ENCODE results near the gene SCRT2. TPM values are rescaled to one million over a fixed set of nuclear protein-coding genes. Genes with fewer than 3 reads are reported as not detected.

Gene SCRT2
- total RNA-seq, 1 donor from 2014 or later = not detected

DNA sequence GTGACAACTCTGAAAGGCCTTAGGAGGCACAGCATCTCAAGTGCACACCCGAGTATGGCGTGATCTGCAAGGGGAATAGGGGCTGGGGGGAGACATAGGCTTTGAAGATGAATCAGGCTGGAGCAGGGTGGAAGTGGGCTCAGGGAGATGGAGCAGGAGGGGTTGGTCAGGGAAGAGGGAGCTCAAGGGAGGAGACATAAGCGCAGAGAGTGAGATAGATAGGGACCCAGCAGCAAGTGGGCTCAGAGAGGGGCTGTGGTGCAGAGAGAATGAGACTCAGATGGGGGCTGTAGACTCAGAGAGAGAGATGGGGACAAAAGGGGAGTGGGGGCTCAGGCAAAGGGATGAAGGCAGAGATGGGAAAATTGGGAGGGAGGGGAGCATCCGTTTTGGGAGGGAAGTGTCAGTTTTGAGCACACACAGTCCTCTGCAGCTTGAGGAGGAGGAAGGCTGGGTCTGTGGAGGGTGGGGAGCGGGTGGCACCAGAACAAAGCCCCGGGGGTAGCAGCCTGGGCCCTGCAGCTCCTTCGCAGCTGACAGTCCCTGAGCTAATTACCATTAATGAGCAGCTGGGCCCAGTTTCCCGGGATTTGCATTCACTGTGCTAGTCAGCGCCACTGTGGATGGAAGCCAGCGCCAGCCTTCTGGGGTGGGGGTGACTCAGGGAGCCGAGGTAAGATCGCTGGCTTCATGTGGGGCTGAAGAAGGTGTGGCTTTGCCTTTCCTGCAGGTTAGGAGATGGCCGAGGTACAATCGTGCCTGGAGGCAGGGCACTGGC lies 41.3 kb downstream of the SCRT2 start:
- Histone ChIP-seq H3K9me3 (ENCODE audit: insufficient read depth, low read depth, low read length) (no peaks in the 10 kb centered on the region), H3K4me3 (ENCODE audit: insufficient read depth, low read depth, low read length) (no peak overlapping the region), H3K36me3 (ENCODE audit: insufficient read depth, low read length) (no peaks in the 10 kb centered on the region), H3K4me1 (ENCODE audit: insufficient read depth, low read length) (no peaks in the 10 kb centered on the region), H2AFZ (ENCODE audit: low read depth, low read length) (no peak overlapping the region), H4K20me1 (ENCODE audit: insufficient read depth, low read length) (no peaks in the 10 kb centered on the region), H3K27me3 (ENCODE audit: insufficient read depth, low read length) (peaks cover 4% of the 10 kb centered on the region), H3K27ac (ENCODE audit: low read depth, low read length) (no peak overlapping the region), H3K4me2 (ENCODE audit: low read length) (no peak overlapping the region), H3K79me2 (ENCODE audit: insufficient read depth, low read length) (no peaks in the 10 kb centered on the region), H3K9ac (ENCODE audit: low read length) (no peak overlapping the region)
- no peak for FAIRE-seq
- H3K9me3 Mint-ChIP-seq (ENCODE audit: unreplicated experiment) = no peaks in the 10 kb centered on the region
- no peaks in the 10 kb centered on the region for H3K36me3 Mint-ChIP-seq (ENCODE audit: low read depth, unreplicated experiment)
- H3K4me3 Mint-ChIP-seq (ENCODE audit: unreplicated experiment) = no peak overlapping the region
- no peaks in the 10 kb centered on the region for H3K4me1 Mint-ChIP-seq (ENCODE audit: low read depth, unreplicated experiment)
- no peak overlapping the region for H3K27ac Mint-ChIP-seq (ENCODE audit: unreplicated experiment)
- peaks cover 56% of the 10 kb centered on the region for H3K27me3 Mint-ChIP-seq (ENCODE audit: low read depth, unreplicated experiment)
- DNase-seq (ENCODE audit: low read depth) = no peak
- no peak for TF ChIP-seq EZH2 (IDR thresholded peaks at IDR 0.05; ENCODE audit: insufficient read depth, low read length)
- TF ChIP-seq, protein P1, sequence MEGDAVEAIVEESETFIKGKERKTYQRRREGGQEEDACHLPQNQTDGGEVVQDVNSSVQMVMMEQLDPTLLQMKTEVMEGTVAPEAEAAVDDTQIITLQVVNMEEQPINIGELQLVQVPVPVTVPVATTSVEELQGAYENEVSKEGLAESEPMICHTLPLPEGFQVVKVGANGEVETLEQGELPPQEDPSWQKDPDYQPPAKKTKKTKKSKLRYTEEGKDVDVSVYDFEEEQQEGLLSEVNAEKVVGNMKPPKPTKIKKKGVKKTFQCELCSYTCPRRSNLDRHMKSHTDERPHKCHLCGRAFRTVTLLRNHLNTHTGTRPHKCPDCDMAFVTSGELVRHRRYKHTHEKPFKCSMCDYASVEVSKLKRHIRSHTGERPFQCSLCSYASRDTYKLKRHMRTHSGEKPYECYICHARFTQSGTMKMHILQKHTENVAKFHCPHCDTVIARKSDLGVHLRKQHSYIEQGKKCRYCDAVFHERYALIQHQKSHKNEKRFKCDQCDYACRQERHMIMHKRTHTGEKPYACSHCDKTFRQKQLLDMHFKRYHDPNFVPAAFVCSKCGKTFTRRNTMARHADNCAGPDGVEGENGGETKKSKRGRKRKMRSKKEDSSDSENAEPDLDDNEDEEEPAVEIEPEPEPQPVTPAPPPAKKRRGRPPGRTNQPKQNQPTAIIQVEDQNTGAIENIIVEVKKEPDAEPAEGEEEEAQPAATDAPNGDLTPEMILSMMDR (IDR thresholded peaks at IDR 0.05; ENCODE audit: insufficient read depth, low read depth, low read length) = no peak

DNA sequence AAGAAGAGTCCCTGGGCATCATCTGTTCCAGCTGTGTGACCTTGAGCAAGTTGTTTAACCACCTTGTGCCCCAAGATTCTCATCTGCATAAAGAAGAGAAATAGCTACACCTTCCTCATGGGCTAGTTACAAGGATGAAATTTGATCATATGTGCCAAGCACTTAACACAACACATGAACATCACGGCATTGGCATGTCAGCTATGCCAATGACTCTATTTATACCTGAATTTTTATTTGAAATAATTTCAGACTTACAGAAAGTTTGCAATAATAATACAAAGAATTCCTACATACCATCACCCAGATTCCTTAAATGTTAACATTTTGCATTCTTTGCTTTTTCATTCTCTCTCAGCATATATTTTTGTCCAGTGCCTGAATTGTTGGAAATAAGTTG lies 44.5 kb downstream of the SCRT2 start:
- Histone ChIP-seq H3K36me3 (ENCODE audit: insufficient read depth, low read length) (no peaks in the 10 kb centered on the region), H3K9me3 (ENCODE audit: insufficient read depth, low read depth, low read length) (no peaks in the 10 kb centered on the region), H3K27ac (ENCODE audit: low read depth, low read length) (no peak overlapping the region), H3K27me3 (ENCODE audit: insufficient read depth, low read length) (peaks cover 6% of the 10 kb centered on the region), H2AFZ (ENCODE audit: low read depth, low read length) (no peak overlapping the region), H3K4me3 (ENCODE audit: insufficient read depth, low read depth, low read length) (no peak overlapping the region), H3K4me2 (ENCODE audit: low read length) (no peak overlapping the region), H3K9ac (ENCODE audit: low read length) (no peak overlapping the region), H3K79me2 (ENCODE audit: insufficient read depth, low read length) (no peaks in the 10 kb centered on the region), H4K20me1 (ENCODE audit: insufficient read depth, low read length) (no peaks in the 10 kb centered on the region), H3K4me1 (ENCODE audit: insufficient read depth, low read length) (no peaks in the 10 kb centered on the region)
- no peaks in the 10 kb centered on the region for H3K4me1 Mint-ChIP-seq (ENCODE audit: low read depth, unreplicated experiment)
- peaks cover 3% of the 10 kb centered on the region for H3K9me3 Mint-ChIP-seq (ENCODE audit: unreplicated experiment)
- no peak overlapping the region for H3K4me3 Mint-ChIP-seq (ENCODE audit: unreplicated experiment)
- H3K36me3 Mint-ChIP-seq (ENCODE audit: low read depth, unreplicated experiment) = no peaks in the 10 kb centered on the region
- TF ChIP-seq, protein P1 (IDR thresholded peaks at IDR 0.05; ENCODE audit: insufficient read depth, low read depth, low read length) = no peak
- TF ChIP-seq EZH2 (IDR thresholded peaks at IDR 0.05; ENCODE audit: insufficient read depth, low read length) = no peak
- FAIRE-seq (no peak), DNase-seq (ENCODE audit: low read depth) (no peak)
- H3K27me3 Mint-ChIP-seq (ENCODE audit: low read depth, unreplicated experiment) = peaks cover 65% of the 10 kb centered on the region
- no peak overlapping the region for H3K27ac Mint-ChIP-seq (ENCODE audit: unreplicated experiment)

DNA sequence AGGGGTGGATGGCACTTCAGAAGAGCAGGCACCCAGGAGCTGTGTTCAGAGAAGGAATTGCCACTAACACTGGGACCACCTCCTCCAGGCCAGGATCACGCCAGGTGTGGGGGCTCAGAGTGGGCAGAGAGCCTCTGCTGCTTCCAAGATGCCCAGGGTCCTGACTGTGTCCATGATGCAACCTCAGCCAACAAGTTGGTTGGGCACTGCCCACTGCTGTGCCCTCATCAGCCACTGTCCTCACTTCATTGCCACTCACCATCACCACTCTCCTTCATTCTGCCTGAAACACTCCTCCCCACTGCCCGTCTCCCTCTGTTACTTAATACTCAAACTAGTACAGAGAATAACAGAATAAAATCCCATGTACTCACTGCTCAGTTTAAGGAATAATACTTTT lies 49.0 kb downstream of the SCRT2 start:
- Histone ChIP-seq H3K9ac (ENCODE audit: low read length) (no peak overlapping the region), H3K4me3 (ENCODE audit: insufficient read depth, low read depth, low read length) (no peak overlapping the region), H2AFZ (ENCODE audit: low read depth, low read length) (no peak overlapping the region), H3K27me3 (ENCODE audit: insufficient read depth, low read length) (peaks cover 8% of the 10 kb centered on the region), H3K27ac (ENCODE audit: low read depth, low read length) (no peak overlapping the region), H3K79me2 (ENCODE audit: insufficient read depth, low read length) (no peaks in the 10 kb centered on the region), H3K4me2 (ENCODE audit: low read length) (no peak overlapping the region), H3K9me3 (ENCODE audit: insufficient read depth, low read depth, low read length) (no peaks in the 10 kb centered on the region), H4K20me1 (ENCODE audit: insufficient read depth, low read length) (no peaks in the 10 kb centered on the region), H3K36me3 (ENCODE audit: insufficient read depth, low read length) (no peaks in the 10 kb centered on the region), H3K4me1 (ENCODE audit: insufficient read depth, low read length) (no peaks in the 10 kb centered on the region)
- H3K27me3 Mint-ChIP-seq (ENCODE audit: low read depth, unreplicated experiment) = peaks cover 49% of the 10 kb centered on the region
- no peak overlapping the region for H3K4me3 Mint-ChIP-seq (ENCODE audit: unreplicated experiment)
- no peaks in the 10 kb centered on the region for H3K36me3 Mint-ChIP-seq (ENCODE audit: low read depth, unreplicated experiment)
- H3K4me1 Mint-ChIP-seq (ENCODE audit: low read depth, unreplicated experiment) = peaks cover under 1% of the 10 kb centered on the region
- TF ChIP-seq EZH2 (IDR thresholded peaks at IDR 0.05; ENCODE audit: insufficient read depth, low read length) = no peak
- TF ChIP-seq, protein P1 (IDR thresholded peaks at IDR 0.05; ENCODE audit: insufficient read depth, low read depth, low read length) = no peak
- DNase-seq (ENCODE audit: low read depth) = no peak
- no peak overlapping the region for H3K27ac Mint-ChIP-seq (ENCODE audit: unreplicated experiment)
- no peak for FAIRE-seq
- peaks cover 5% of the 10 kb centered on the region for H3K9me3 Mint-ChIP-seq (ENCODE audit: unreplicated experiment)

Measured in astrocyte (in vitro differentiated cells and primary cell).